ENCODE data around the gene IL21R. TPM values are rescaled to one million over a fixed set of nuclear protein-coding genes. Genes with fewer than 3 reads are reported as not detected.
A peak's percentile ranks its signal among the peaks of the same experiment; 100 is the strongest.
"Not testable (repeated sequence)": the region's sequence is repeated elsewhere in the genome, so short reads cannot be mapped to it uniquely, and the experiment has no call there.

The IL21R gene
- total RNA-seq, 1 experiment from 2014 or later: 4.6 TPM

- H3K36me3 ChIP-seq: peaks cover 25% of the 10 kb centered on the region
- no peaks in the 10 kb centered on the region for H3K27me3 ChIP-seq
- no peak overlapping the region for H3K4me3 ChIP-seq
- H3K27ac ChIP-seq: no peak overlapping the region
- peaks cover 20% of the 10 kb centered on the region for H3K9me3 ChIP-seq (replicated peaks)
- H3K4me1 ChIP-seq: peaks cover 7% of the 10 kb centered on the region; the same call in 1 of the 2 replicates
- no peak for DNase-seq
Measured at GRCh38 chr16:27421961-27422740, 20.2 kb downstream of the IL21R start.

GRCh38 chr16:27424772-27425498 lies 23.0 kb downstream of the IL21R start:
- peaks cover 20% of the 10 kb centered on the region for H3K9me3 ChIP-seq (replicated peaks)
- no peaks in the 10 kb centered on the region for H3K27me3 ChIP-seq
- H3K27ac ChIP-seq: no peak overlapping the region
- DNase-seq: no peak
- peaks cover 14% of the 10 kb centered on the region for H3K36me3 ChIP-seq
- no peak overlapping the region for H3K4me3 ChIP-seq
- H3K4me1 ChIP-seq: peaks cover 8% of the 10 kb centered on the region; the same call in 1 of the 2 replicates

GRCh38 chr16:27425961-27426360 lies 24.0 kb downstream of the IL21R start:
- Histone ChIP-seq H3K27ac (no peak overlapping the region), H3K4me3 (no peak overlapping the region), H3K36me3 (peaks cover 12% of the 10 kb centered on the region), H3K4me1 (peaks cover 8% of the 10 kb centered on the region; the same call in 1 of the 2 replicates), H3K9me3 (replicated peaks) (peaks cover 20% of the 10 kb centered on the region), H3K27me3 (no peaks in the 10 kb centered on the region)
- no peak for DNase-seq

GRCh38 chr16:27426423-27427408 lies 24.7 kb downstream of the IL21R start:
- Histone ChIP-seq H3K36me3 (peaks cover 12% of the 10 kb centered on the region), H3K27ac (peak overlapping the region; percentile 38; the same call in 1 of the 2 replicates), H3K9me3 (replicated peaks) (peaks cover 15% of the 10 kb centered on the region), H3K27me3 (no peaks in the 10 kb centered on the region), H3K4me1 (peaks cover 11% of the 10 kb centered on the region), H3K4me3 (no peak overlapping the region)
- peak; percentile 58 to 65 for DNase-seq

GRCh38 chr16:27427538-27427937 lies 25.6 kb downstream of the IL21R start:
- DNase-seq: no peak
- H3K27ac ChIP-seq: no peak overlapping the region
- H3K9me3 ChIP-seq (replicated peaks): peaks cover 7% of the 10 kb centered on the region
- no peaks in the 10 kb centered on the region for H3K27me3 ChIP-seq
- H3K4me3 ChIP-seq: no peak overlapping the region
- peaks cover 6% of the 10 kb centered on the region for H3K36me3 ChIP-seq
- H3K4me1 ChIP-seq: peaks cover 11% of the 10 kb centered on the region

- no peak overlapping the region for H3K4me3 ChIP-seq
- H3K4me1 ChIP-seq: peaks cover 11% of the 10 kb centered on the region
- no peaks in the 10 kb centered on the region for H3K27me3 ChIP-seq
- no peak for DNase-seq
- H3K36me3 ChIP-seq: peaks cover 6% of the 10 kb centered on the region
- 0 out of 2 replicates have a peak, but pooled peaks cover 5% of the 10 kb centered on the region for H3K9me3 ChIP-seq (replicated peaks)
- H3K27ac ChIP-seq: no peak overlapping the region
Measured at GRCh38 chr16:27428026-27428785, 26.2 kb downstream of the IL21R start.

GRCh38 chr16:27429330-27429871 lies 27.4 kb downstream of the IL21R start:
- H3K9me3 ChIP-seq (replicated peaks): no peaks in the 10 kb centered on the region
- peaks cover 2% of the 10 kb centered on the region for H3K36me3 ChIP-seq
- DNase-seq: no peak
- H3K27ac ChIP-seq: no peak overlapping the region
- no peaks in the 10 kb centered on the region for H3K27me3 ChIP-seq
- no peak overlapping the region for H3K4me3 ChIP-seq
- H3K4me1 ChIP-seq: peaks cover 11% of the 10 kb centered on the region

- H3K9me3 ChIP-seq (replicated peaks): no peaks in the 10 kb centered on the region
- H3K4me3 ChIP-seq: no peak overlapping the region
- no peak for DNase-seq
- peaks cover 11% of the 10 kb centered on the region for H3K4me1 ChIP-seq
- no peak overlapping the region for H3K27ac ChIP-seq
- peaks cover 8% of the 10 kb centered on the region for H3K36me3 ChIP-seq
- no peaks in the 10 kb centered on the region for H3K27me3 ChIP-seq
Measured at GRCh38 chr16:27429981-27430441, 28.0 kb downstream of the IL21R start.

- Histone ChIP-seq H3K4me3 (no peak overlapping the region), H3K27ac (peak overlapping the region; percentile 62), H3K4me1 (peaks cover 11% of the 10 kb centered on the region), H3K9me3 (replicated peaks) (no peaks in the 10 kb centered on the region), H3K36me3 (peaks cover 12% of the 10 kb centered on the region), H3K27me3 (no peaks in the 10 kb centered on the region)
- DNase-seq: no peak
Measured at GRCh38 chr16:27430512-27430911, 28.5 kb downstream of the IL21R start.

- Histone ChIP-seq H3K27ac (peak overlapping the region; percentile 62), H3K36me3 (peaks cover 13% of the 10 kb centered on the region), H3K4me1 (peaks cover 11% of the 10 kb centered on the region), H3K9me3 (replicated peaks) (no peaks in the 10 kb centered on the region), H3K27me3 (no peaks in the 10 kb centered on the region), H3K4me3 (no peak overlapping the region)
- peak; percentile 64 to 65 for DNase-seq
Measured at GRCh38 chr16:27430923-27431484, 29.0 kb downstream of the IL21R start.

- no peaks in the 10 kb centered on the region for H3K9me3 ChIP-seq (replicated peaks)
- DNase-seq: no peak
- H3K27me3 ChIP-seq: no peaks in the 10 kb centered on the region
- H3K36me3 ChIP-seq: peaks cover 13% of the 10 kb centered on the region
- no peak overlapping the region for H3K4me3 ChIP-seq
- H3K27ac ChIP-seq: peak overlapping the region; percentile 62
- peaks cover 6% of the 10 kb centered on the region for H3K4me1 ChIP-seq
Measured at GRCh38 chr16:27431773-27432532, 30.0 kb downstream of the IL21R start.

GRCh38 chr16:27432558-27432957 lies 30.6 kb downstream of the IL21R start:
- H3K4me1 ChIP-seq: peaks cover 4% of the 10 kb centered on the region
- no peaks in the 10 kb centered on the region for H3K9me3 ChIP-seq (replicated peaks)
- H3K27ac ChIP-seq: no peak overlapping the region
- DNase-seq: no peak
- no peak overlapping the region for H3K4me3 ChIP-seq
- no peaks in the 10 kb centered on the region for H3K27me3 ChIP-seq
- H3K36me3 ChIP-seq: peaks cover 13% of the 10 kb centered on the region

GRCh38 chr16:27433191-27433590 lies 31.2 kb downstream of the IL21R start:
- not testable (repeated sequence) for H3K4me3 ChIP-seq

More at GRCh38 chr16:27433191-27433590, 31.2 kb downstream of the IL21R start:
- DNase-seq; H3K27ac ChIP-seq; H3K27me3 ChIP-seq; H3K4me1 ChIP-seq; H3K9me3 ChIP-seq (replicated peaks): not testable (repeated sequence)
- H3K36me3 ChIP-seq: peaks cover 13% of the 10 kb centered on the region
